Tibial nerve (tissue), 4 donors: Measurements from ENCODE around the gene MUC13. TPM values are rescaled to one million over a fixed set of nuclear protein-coding genes. Genes with fewer than 3 reads are reported as not detected.

Experiments used
- DNase-seq, 2 donors: peaks; one replicate each; pipeline ENCODE4 v3.0.0-alpha.2; 2019; ENCODE audit warnings: low spot score in 2 of 2
- H3K27ac ChIP-seq, 4 donors: fragments of 200-600 bp; sonication (generic) in 3 of 4; one replicate each; pipeline ENCODE4 v1.5.1; 2017 to 2019; ENCODE audit warnings: mild to moderate bottlenecking in 1 of 4
- H3K27me3 ChIP-seq, 2 donors: fragments of 200-600 bp; sonication (generic) in 1 of 2; one replicate each; pipeline versions ENCODE4 v1.5.1 to v1.6.0; 2017 to 2019
- H3K36me3 ChIP-seq, 3 donors: fragments of 200-600 bp; sonication (generic); one replicate each; pipeline ENCODE4 v1.5.1; 2018 to 2019
- H3K4me1 ChIP-seq, 4 donors: fragments of 200-600 bp; sonication (generic) in 3 of 4; one replicate each; pipeline ENCODE4 v1.5.1; 2017 to 2019
- H3K4me3 ChIP-seq, 4 donors: fragments of 200-600 bp; sonication (generic) in 3 of 4; one replicate each; pipeline ENCODE4 v1.5.1; 2017 to 2019; ENCODE audit warnings: mild to moderate bottlenecking in 1 of 4, moderate library complexity in 1 of 4
- H3K9me3 ChIP-seq, 4 donors: fragments of 200-600 bp; sonication (generic) in 3 of 4; one replicate each; pipeline ENCODE4 v1.5.1; 2017 to 2019
- EP300 ChIP-seq, 2 donors: sonication (generic); formaldehyde crosslinking; IDR thresholded peaks; one replicate each; pipeline ENCODE4 v1.6.1; 2017; ENCODE audit warnings: antibody characterized with exemption in 2 of 2, mild to moderate bottlenecking in 1 of 2
- POLR2A ChIP-seq, 2 donors: fragments of 450-650 bp; IDR thresholded peaks; one replicate each; pipeline ENCODE4 v1.6.1; 2017; ENCODE audit warnings: antibody characterized with exemption in 2 of 2, mild to moderate bottlenecking in 2 of 2, moderate library complexity in 2 of 2
- WGBS, 2 donors: methylation state at CpG; one replicate each; pipeline ENCODE4 v1.1.5; 2018; 5-methylcytosine and 5-hydroxymethylcytosine counted together
- total RNA-seq, 4 donors: library from RNA; depleted of rRNA; stranded (reverse); fragments of >200 nt; gene quantifications; one replicate each; pipeline ENCODE4 v1.1.0, GENCODE V29; 2016
- TF ChIP-seq, protein P1 (sequence below), 5 experiments: fragments of 200-600 bp in 3 of 5; fragments of 450-650 bp in 2 of 5; sonication (generic) in 3 of 5; IDR thresholded peaks; one replicate each; pipeline ENCODE4 v1.5.1; 2016 to 2019; ENCODE audit warnings: antibody characterized with exemption in 5 of 5, mild to moderate bottlenecking in 3 of 5, moderate library complexity in 2 of 5

The MUC13 gene
- total RNA-seq, 4 donors from 2014 or later: not detected

DNA sequence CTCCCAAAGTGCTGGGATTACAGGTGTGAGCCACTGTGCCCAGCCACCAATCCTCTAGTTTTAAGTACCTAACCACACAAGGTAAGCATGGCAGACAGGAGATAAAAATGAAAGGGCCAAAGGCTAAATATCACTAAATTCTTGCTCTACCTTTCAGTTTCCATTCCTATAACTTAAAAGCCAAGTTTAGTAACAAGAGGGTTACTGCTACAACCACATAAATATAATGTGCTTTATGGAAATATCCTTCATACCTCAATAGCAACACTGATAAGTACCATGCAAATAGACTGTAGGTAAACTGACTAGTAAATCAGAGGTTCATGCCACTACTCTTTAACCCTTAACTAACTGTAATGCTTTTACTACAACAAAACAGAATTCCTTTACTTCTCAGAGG, 38.7 kb upstream of the MUC13 start:
- H3K9me3 ChIP-seq: no peaks in the 10 kb centered on the region
- peaks cover 0 to 87% (median 0%) of the 10 kb centered on the region in 3 donors for H3K36me3 ChIP-seq
- H3K4me3 ChIP-seq: no peak overlapping the region
- no peak for DNase-seq
- TF ChIP-seq EP300 (IDR thresholded peaks at IDR 0.05) (no peak), POLR2A (IDR thresholded peaks at IDR 0.05) (no peak)
- TF ChIP-seq, protein P1, sequence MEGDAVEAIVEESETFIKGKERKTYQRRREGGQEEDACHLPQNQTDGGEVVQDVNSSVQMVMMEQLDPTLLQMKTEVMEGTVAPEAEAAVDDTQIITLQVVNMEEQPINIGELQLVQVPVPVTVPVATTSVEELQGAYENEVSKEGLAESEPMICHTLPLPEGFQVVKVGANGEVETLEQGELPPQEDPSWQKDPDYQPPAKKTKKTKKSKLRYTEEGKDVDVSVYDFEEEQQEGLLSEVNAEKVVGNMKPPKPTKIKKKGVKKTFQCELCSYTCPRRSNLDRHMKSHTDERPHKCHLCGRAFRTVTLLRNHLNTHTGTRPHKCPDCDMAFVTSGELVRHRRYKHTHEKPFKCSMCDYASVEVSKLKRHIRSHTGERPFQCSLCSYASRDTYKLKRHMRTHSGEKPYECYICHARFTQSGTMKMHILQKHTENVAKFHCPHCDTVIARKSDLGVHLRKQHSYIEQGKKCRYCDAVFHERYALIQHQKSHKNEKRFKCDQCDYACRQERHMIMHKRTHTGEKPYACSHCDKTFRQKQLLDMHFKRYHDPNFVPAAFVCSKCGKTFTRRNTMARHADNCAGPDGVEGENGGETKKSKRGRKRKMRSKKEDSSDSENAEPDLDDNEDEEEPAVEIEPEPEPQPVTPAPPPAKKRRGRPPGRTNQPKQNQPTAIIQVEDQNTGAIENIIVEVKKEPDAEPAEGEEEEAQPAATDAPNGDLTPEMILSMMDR (IDR thresholded peaks at IDR 0.05): no peak
- no peaks in the 10 kb centered on the region for H3K4me1 ChIP-seq
- H3K27ac ChIP-seq: no peak overlapping the region
- H3K27me3 ChIP-seq: no peaks in the 10 kb centered on the region

DNA sequence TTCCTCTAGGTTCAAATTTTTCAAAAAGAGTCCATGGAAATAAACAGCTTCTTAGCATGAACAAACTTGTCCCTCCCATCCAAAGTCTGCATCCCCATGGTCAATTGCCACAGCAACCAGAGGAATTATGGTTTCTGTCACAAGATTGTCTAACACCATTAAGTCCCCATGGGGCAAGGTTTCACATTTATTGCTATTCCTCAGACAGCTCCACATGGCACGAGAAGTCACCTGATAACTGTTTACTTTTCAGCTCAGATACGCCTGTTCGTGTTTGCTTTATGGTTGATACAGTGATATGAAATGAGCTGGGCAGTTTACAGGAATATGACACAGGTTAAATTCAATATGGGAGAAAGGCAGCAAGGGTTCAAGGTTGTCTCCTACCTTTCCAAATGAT, 37.9 kb upstream of the MUC13 start:
- Histone ChIP-seq H3K4me1 (peaks cover 0 to 4% (median 0%) of the 10 kb centered on the region in 4 donors), H3K36me3 (peaks cover 0 to 88% (median 0%) of the 10 kb centered on the region in 3 donors)

DNA sequence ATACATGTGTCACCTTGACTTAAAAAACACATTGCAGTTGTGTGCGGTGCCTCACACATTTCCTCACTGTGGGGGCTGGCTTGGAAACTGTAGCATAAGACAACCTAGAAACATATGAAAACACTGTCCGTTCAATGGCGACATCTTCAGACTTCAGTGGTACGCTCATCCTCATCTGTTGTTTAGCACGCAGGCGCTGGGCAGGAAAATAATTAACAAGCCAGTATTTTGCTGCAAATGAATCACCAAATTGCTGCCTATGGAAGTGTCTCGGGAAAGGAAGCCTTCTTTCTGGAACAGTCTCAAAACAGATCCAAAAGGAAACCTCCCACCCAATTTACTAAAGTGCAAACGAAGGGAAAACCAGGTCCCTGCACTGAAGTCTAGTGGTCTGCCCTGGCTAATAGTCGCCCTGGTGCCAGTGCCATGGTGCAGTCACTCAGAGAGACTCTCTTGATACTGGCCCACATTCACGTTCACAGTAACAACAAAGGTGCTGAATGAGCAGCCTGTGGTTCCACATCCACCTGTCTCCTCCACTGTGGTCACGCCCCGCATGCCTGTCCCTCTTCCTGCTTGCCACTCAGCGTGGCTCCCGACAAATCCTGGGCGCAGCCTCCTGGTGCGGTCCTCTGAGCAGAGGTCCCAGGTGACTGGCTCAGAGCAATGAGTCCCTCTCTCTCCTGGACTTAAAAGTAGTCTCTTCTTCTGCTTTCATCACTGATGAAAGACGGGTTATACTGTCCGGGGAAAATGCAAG, 35.6 kb upstream of the MUC13 start:
- no peaks in the 10 kb centered on the region for H3K27me3 ChIP-seq
- no peak overlapping the region for H3K4me3 ChIP-seq
- peaks cover 0 to 66% (median 0%) of the 10 kb centered on the region in 3 donors for H3K36me3 ChIP-seq
- DNase-seq: no peak
- TF ChIP-seq POLR2A (IDR thresholded peaks at IDR 0.05): no peak
- TF ChIP-seq, protein P1 (IDR thresholded peaks at IDR 0.05): no peak
- no peak for TF ChIP-seq EP300 (IDR thresholded peaks at IDR 0.05)
- peaks cover 0 to 9% (median 0%) of the 10 kb centered on the region in 4 donors for H3K4me1 ChIP-seq
- 92 to 94% methylated on average over 18 of the region's 18 CpGs for WGBS, 2 donors
- H3K27ac ChIP-seq: no peak overlapping the region
- H3K9me3 ChIP-seq: no peaks in the 10 kb centered on the region

More for the DNA sequence above, 37.9 kb upstream of the MUC13 start:
- Histone ChIP-seq H3K27ac (peak overlapping the region in 1 of 4 donors; percentile 54), H3K9me3 (no peaks in the 10 kb centered on the region), H3K4me3 (no peak overlapping the region), H3K27me3 (no peaks in the 10 kb centered on the region)
- no peak for DNase-seq
- 88 to 91% methylated on average over 3 of the region's 3 CpGs for WGBS, 2 donors
- TF ChIP-seq EP300 (IDR thresholded peaks at IDR 0.05): no peak
- TF ChIP-seq, protein P1 (IDR thresholded peaks at IDR 0.05): no peak
- no peak for TF ChIP-seq POLR2A (IDR thresholded peaks at IDR 0.05)

DNA sequence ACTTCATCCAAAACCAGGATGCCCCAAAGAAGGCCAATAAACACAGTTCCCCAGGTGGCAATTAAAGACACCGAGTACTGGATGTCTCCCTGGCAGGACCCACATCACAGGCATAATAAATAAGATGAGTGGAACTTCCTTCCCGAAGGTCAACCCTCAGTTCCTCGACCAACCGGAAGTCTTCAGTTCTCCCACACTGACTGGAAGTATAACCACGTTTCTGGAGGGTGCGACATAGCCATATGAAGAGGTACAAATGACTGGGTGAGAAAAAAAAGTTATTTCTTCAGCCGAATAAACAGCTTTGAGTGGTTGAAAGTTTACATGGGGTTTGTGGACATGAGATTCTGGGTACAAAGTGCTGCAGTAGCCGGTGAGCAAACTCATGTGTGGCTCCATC, 34.6 kb upstream of the MUC13 start:
- WGBS, 2 donors: 71 to 76% methylated on average over 8 of the region's 8 CpGs
- H3K4me1 ChIP-seq: peaks cover 0 to 9% (median 0%) of the 10 kb centered on the region in 4 donors

DNA sequence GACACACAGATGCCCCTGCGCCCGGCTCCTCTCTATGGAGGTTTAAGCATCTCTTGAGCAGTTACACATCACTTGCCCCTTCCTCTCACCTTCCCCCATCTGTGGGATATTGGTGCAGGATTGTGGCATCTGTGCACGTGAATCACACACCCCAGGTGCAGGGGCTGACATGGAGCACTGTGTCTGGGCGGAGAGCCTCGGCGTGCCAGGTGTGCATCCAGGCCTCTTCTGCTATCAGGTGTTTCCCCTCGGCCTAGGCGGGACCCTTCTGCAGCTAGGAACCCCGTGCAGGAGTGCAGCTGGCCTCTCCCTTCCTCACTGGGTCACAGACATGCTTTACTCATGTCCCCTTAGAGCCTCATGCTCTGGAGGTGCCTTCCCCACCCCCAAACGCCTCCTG, 33.4 kb upstream of the MUC13 start:
- peaks cover 0 to 9% (median 0%) of the 10 kb centered on the region in 4 donors for H3K4me1 ChIP-seq
- no peak overlapping the region for H3K4me3 ChIP-seq
- H3K9me3 ChIP-seq: no peaks in the 10 kb centered on the region
- WGBS, 2 donors: 81 to 86% methylated on average over 9 to 10 of the region's 10 CpGs
- TF ChIP-seq, protein P1 (IDR thresholded peaks at IDR 0.05): no peak
- no peak for TF ChIP-seq POLR2A (IDR thresholded peaks at IDR 0.05)
- H3K27me3 ChIP-seq: no peaks in the 10 kb centered on the region
- no peak overlapping the region for H3K27ac ChIP-seq
- no peak for DNase-seq
- peaks cover 0 to 51% (median 0%) of the 10 kb centered on the region in 3 donors for H3K36me3 ChIP-seq

More for the DNA sequence above, 34.6 kb upstream of the MUC13 start:
- H3K27me3 ChIP-seq: no peaks in the 10 kb centered on the region
- TF ChIP-seq EP300 (IDR thresholded peaks at IDR 0.05) (no peak), POLR2A (IDR thresholded peaks at IDR 0.05) (no peak)
- TF ChIP-seq, protein P1 (IDR thresholded peaks at IDR 0.05): no peak
- DNase-seq: no peak
- no peaks in the 10 kb centered on the region for H3K9me3 ChIP-seq
- H3K36me3 ChIP-seq: peaks cover 0 to 64% (median 0%) of the 10 kb centered on the region in 3 donors
- no peak overlapping the region for H3K4me3 ChIP-seq
- H3K27ac ChIP-seq: no peak overlapping the region
